ENCODE measurements around the gene FNBP1L.

DNA sequence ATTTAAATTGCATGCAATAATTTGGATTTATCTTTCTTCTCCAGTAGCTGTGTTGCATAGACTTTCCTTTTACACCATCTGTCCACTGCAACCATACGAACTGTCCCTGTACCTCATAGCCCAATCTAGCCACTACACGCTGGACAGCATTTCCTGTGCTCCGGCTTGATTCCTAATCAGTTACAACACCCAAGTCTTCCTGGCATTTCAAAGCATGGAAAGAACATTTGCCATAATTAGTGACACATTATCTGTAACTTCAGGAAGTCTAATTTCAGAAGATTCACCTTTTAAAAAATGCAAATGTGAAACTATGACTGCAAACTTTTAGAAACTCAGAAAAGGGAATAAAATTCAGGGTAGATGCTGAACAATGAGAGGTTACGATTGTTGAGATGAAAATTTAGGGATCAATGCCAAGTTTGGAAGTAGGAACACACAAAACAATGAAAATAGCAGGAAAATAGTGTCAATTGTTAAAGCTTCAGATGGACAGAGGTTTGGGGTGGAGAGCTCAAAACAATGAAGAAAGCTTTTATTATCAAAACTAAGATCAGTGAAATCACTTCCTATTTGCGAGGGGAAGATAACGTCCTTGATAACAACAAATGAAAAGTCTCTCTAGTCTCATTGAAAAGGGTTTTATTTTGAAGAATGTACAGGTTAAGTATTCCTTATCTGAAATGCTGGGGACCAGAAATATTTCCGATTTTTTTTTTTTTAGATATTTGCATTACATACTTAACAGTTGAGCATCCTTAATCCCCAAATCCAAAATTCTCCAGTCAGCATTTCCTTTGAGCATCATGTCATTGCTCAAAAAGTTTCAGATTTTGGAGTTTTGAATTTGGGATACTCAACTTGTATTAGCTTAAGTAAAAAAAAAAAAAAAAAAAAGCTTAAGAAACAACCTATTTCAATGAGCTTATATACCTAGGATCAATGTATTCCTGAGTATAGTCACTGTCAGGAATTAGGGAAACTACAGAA, 107.3 kb downstream of the FNBP1L start:
- no peak for TF ChIP-seq CTCF (optimal IDR thresholded peaks at IDR 0.05 in 1 of 3, IDR thresholded peaks at IDR 0.05 in 1 of 3, conservative IDR thresholded peaks at IDR 0.05 in 1 of 3; ENCODE audit: extremely low read depth in 1 of 3, insufficient read depth in 2 of 3, low read length in 3 of 3)
- TF ChIP-seq EZH2 (IDR thresholded peaks at IDR 0.05; ENCODE audit: low read length) = no peak
